Raji (cell line): Measurements from ENCODE around the gene SLC2A9.

ENCODE experiments used
- POLR2A ChIP-seq: IDR thresholded peaks from 2 replicates; pipeline ENCODE4 v1.6.1; 2011; ENCODE audit warnings: low read depth, low read length, control low read depth; ENCODE audit not compliant: insufficient read depth

The SLC2A9 gene

GRCh38 chr4:9969526-9970398 lies 51.5 kb downstream of the SLC2A9 start:
- TF ChIP-seq POLR2A: no peak

GRCh38 chr4:9968472-9968871 lies 52.8 kb downstream of the SLC2A9 start:
- TF ChIP-seq POLR2A: no peak

- TF ChIP-seq POLR2A: no peak
These were observed 56.4 kb downstream of the SLC2A9 start for GRCh38 chr4:9964879-9965278.

- TF ChIP-seq POLR2A: no peak
These were observed 58.0 kb downstream of the SLC2A9 start for GRCh38 chr4:9963328-9963727.

- no peak for TF ChIP-seq POLR2A
These were observed 58.5 kb downstream of the SLC2A9 start for GRCh38 chr4:9962611-9963314.

- no peak for TF ChIP-seq POLR2A
These were observed 66.8 kb downstream of the SLC2A9 start for GRCh38 chr4:9954468-9954867.

- TF ChIP-seq POLR2A: no peak
These were observed 68.2 kb downstream of the SLC2A9 start for GRCh38 chr4:9953089-9953488.

- TF ChIP-seq POLR2A: no peak
These were observed 68.8 kb downstream of the SLC2A9 start for GRCh38 chr4:9952415-9952950.

- TF ChIP-seq POLR2A: no peak
These were observed 71.7 kb downstream of the SLC2A9 start for GRCh38 chr4:9949573-9949972.

GRCh38 chr4:9947168-9948062 lies 73.9 kb downstream of the SLC2A9 start:
- no peak for TF ChIP-seq POLR2A

- no peak for TF ChIP-seq POLR2A
These were observed 75.1 kb downstream of the SLC2A9 start for GRCh38 chr4:9946170-9946569.

GRCh38 chr4:9944431-9945425 lies 76.6 kb downstream of the SLC2A9 start:
- TF ChIP-seq POLR2A: no peak

- no peak for TF ChIP-seq POLR2A
These were observed 77.5 kb downstream of the SLC2A9 start for GRCh38 chr4:9943761-9944160.

- no peak for TF ChIP-seq POLR2A
These were observed 78.2 kb downstream of the SLC2A9 start for GRCh38 chr4:9942921-9943600.

- no peak for TF ChIP-seq POLR2A
These were observed 79.2 kb downstream of the SLC2A9 start for GRCh38 chr4:9942139-9942538.
